Cardiac muscle cell (in vitro differentiated cells and primary cell): Measurements from ENCODE around the gene DOK6. TPM values are rescaled to one million over a fixed set of nuclear protein-coding genes. Genes with fewer than 3 reads are reported as not detected.
A peak's percentile ranks its signal among the peaks of the same experiment; 100 is the strongest.

Source experiments
- DNase-seq, 2 donors: peaks; one replicate each; pipeline versions ENCODE4 v3.0.0 to v3.0.0-alpha.2; 2010 to 2017; ENCODE audit warnings: low read depth in 1 of 2, low spot score in 1 of 2
- H3K27ac ChIP-seq: fragments of 200-600 bp; sonication (generic); 2 replicates; pipeline ENCODE4 v1.5.1; 2016
- H3K27me3 ChIP-seq: fragments of 200-600 bp; sonication (generic); 2 replicates; pipeline ENCODE4 v1.6.0; 2016; ENCODE audit warnings: control low read depth
- H3K36me3 ChIP-seq: fragments of 200-600 bp; sonication (generic); 2 replicates; pipeline ENCODE4 v1.5.1; 2016; ENCODE audit warnings: control low read depth
- H3K4me1 ChIP-seq: fragments of 200-600 bp; sonication (generic); 2 replicates; pipeline ENCODE4 v1.8.1; 2017; ENCODE audit warnings: low read depth, mild to moderate bottlenecking, mixed run types
- H3K4me3 ChIP-seq: fragments of 200-600 bp; sonication (generic); 2 replicates; pipeline ENCODE4 v1.5.1; 2016; ENCODE audit warnings: mild to moderate bottlenecking
- H3K9me3 ChIP-seq: fragments of 200-600 bp; sonication (generic); 2 replicates; pipeline ENCODE4 v1.5.1; 2017; ENCODE audit warnings: low read depth, mild to moderate bottlenecking, control low read depth
- CTCF ChIP-seq: IDR thresholded peaks from 2 replicates; pipeline ENCODE4 v1.5.1; 2012; ENCODE audit warnings: low read depth, mild to moderate bottlenecking, low read length
- polyA plus RNA-seq: library from polyadenylated mRNA; unstranded; fragments of >200 nt; fragmentation: Nextera tagmentation; extraction: Ambion mirVana; gene quantifications from 2 replicates; pipeline ENCODE4 v1.2.1, GENCODE V29; 2016
- total RNA-seq: library from RNA; depleted of rRNA; stranded (reverse); fragments of >200 nt; gene quantifications from 2 replicates; pipeline ENCODE4 v1.2.3, GENCODE V29; 2016

Gene DOK6
- total and polyA plus RNA-seq, 2 experiments from 2014 or later: 13.2 to 13.9 TPM

GRCh38 chr18:69718912-69719547 is 318.3 kb downstream of the DOK6 start:
- Histone ChIP-seq H3K27me3 (no peaks in the 10 kb centered on the region), H3K4me3 (no peak overlapping the region), H3K9me3 (no peaks in the 10 kb centered on the region), H3K27ac (no peak overlapping the region), H3K4me1 (no peaks in the 10 kb centered on the region), H3K36me3 (no peaks in the 10 kb centered on the region)
- DNase-seq: no peak
- TF ChIP-seq CTCF: no peak

- DNase-seq: no peak
- no peak overlapping the region for H3K27ac ChIP-seq
- no peaks in the 10 kb centered on the region for H3K4me1 ChIP-seq
- no peaks in the 10 kb centered on the region for H3K9me3 ChIP-seq
- H3K27me3 ChIP-seq: no peaks in the 10 kb centered on the region
- TF ChIP-seq CTCF: no peak
- no peak overlapping the region for H3K4me3 ChIP-seq
- no peaks in the 10 kb centered on the region for H3K36me3 ChIP-seq
Observed at GRCh38 chr18:69720422-69720821, 319.7 kb downstream of the DOK6 start.

- H3K9me3 ChIP-seq: no peaks in the 10 kb centered on the region
- no peak for TF ChIP-seq CTCF
- H3K4me1 ChIP-seq: no peaks in the 10 kb centered on the region
- H3K36me3 ChIP-seq: no peaks in the 10 kb centered on the region
- H3K4me3 ChIP-seq: no peak overlapping the region
- DNase-seq: no peak
- no peak overlapping the region for H3K27ac ChIP-seq
- H3K27me3 ChIP-seq: no peaks in the 10 kb centered on the region
Observed at GRCh38 chr18:69723434-69723833, 322.7 kb downstream of the DOK6 start.

GRCh38 chr18:69725009-69725408 is 324.3 kb downstream of the DOK6 start:
- Histone ChIP-seq H3K9me3 (no peaks in the 10 kb centered on the region), H3K27me3 (no peaks in the 10 kb centered on the region), H3K4me3 (no peak overlapping the region), H3K4me1 (no peaks in the 10 kb centered on the region), H3K27ac (no peak overlapping the region), H3K36me3 (no peaks in the 10 kb centered on the region)
- DNase-seq: peak in 1 of 2 donors; percentile 6
- no peak for TF ChIP-seq CTCF

- Histone ChIP-seq H3K27ac (no peak overlapping the region), H3K9me3 (no peaks in the 10 kb centered on the region), H3K36me3 (no peaks in the 10 kb centered on the region), H3K4me1 (no peaks in the 10 kb centered on the region), H3K27me3 (no peaks in the 10 kb centered on the region), H3K4me3 (no peak overlapping the region)
- DNase-seq: no peak
- no peak for TF ChIP-seq CTCF
Observed at GRCh38 chr18:69725855-69726508, 325.3 kb downstream of the DOK6 start.
